Retinal pigment epithelial cell (primary cell): ENCODE measurements around the gene DIP2C.
"Not testable (repeated sequence)": the region's sequence is repeated elsewhere in the genome, so short reads cannot be mapped to it uniquely, and the experiment has no call there.

ENCODE experiments used
- DNase-seq: peaks from one replicate; pipeline ENCODE4 v3.0.0-alpha.2; 2010; ENCODE audit warnings: low read depth
- H3K4me3 ChIP-seq: 2 replicates; pipeline ENCODE4 v1.5.1; 2011; ENCODE audit warnings: mild to moderate bottlenecking, low read length, control low read depth, moderate library complexity
- CTCF ChIP-seq: conservative IDR thresholded peaks from 2 replicates; pipeline ENCODE4 v1.5.1; 2011; ENCODE audit warnings: low read depth, low read length, control low read depth, inconsistent platforms

The DIP2C gene

GRCh38 chr10:519055-519715 lies 170.3 kb downstream of the DIP2C start:
- TF ChIP-seq CTCF: no peak
- no peak for DNase-seq
- no peak overlapping the region for H3K4me3 ChIP-seq

GRCh38 chr10:517872-518475 lies 171.5 kb downstream of the DIP2C start:
- TF ChIP-seq CTCF: no peak
- DNase-seq: no peak
- no peak overlapping the region for H3K4me3 ChIP-seq

GRCh38 chr10:517241-517830 lies 172.1 kb downstream of the DIP2C start:
- TF ChIP-seq CTCF: no peak
- DNase-seq: no peak
- H3K4me3 ChIP-seq: no peak overlapping the region

- DNase-seq: no peak
- H3K4me3 ChIP-seq: no peak overlapping the region
- no peak for TF ChIP-seq CTCF
Observed at GRCh38 chr10:516764-517163, 172.7 kb downstream of the DIP2C start.

GRCh38 chr10:515674-516073 lies 173.8 kb downstream of the DIP2C start:
- TF ChIP-seq CTCF: no peak
- DNase-seq: no peak
- H3K4me3 ChIP-seq: no peak overlapping the region

- TF ChIP-seq CTCF: no peak
- no peak overlapping the region for H3K4me3 ChIP-seq
- DNase-seq: no peak
Observed at GRCh38 chr10:514137-514671, 175.3 kb downstream of the DIP2C start.

GRCh38 chr10:513393-513792 lies 176.1 kb downstream of the DIP2C start:
- no peak for DNase-seq
- H3K4me3 ChIP-seq: no peak overlapping the region
- TF ChIP-seq CTCF: no peak

- not testable (repeated sequence) for DNase-seq, H3K4me3 ChIP-seq
Observed at GRCh38 chr10:512661-513060, 176.8 kb downstream of the DIP2C start.
